ENCODE results near the gene ADGRA1.

Gene ADGRA1

DNA sequence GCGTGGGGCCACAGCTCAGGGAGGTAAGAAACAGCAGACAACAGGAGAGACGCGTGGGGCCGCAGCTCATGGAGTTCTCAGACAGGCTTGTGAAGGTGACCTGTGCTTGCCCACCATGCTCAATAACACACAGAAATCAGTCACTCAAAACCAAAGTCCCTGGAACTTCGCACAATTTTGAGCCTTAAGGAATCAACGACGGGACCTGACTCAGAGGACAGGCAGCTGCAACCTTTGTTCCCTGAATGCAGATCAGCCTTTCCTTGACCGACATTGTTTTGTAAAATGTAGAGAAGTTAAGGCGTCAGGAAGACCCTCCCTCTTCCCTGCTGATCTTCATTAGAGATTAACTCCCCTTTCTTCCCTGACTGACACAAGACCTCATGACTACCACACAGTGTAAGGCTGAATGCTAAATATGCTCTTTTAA, 63.8 kb downstream of the ADGRA1 start:
- Histone ChIP-seq H3K9me3 (no peaks in the 10 kb centered on the region), H3K36me3 (no peaks in the 10 kb centered on the region), H3K4me1 (no peaks in the 10 kb centered on the region), H3K27me3 (no peaks in the 10 kb centered on the region; the same call in 1 of the 2 replicates), H3K4me3 (ENCODE audit: low read depth, low read length) (no peak overlapping the region)
- no peak for DNase-seq
- TF ChIP-seq CTCF (IDR thresholded peaks at IDR 0.05; ENCODE audit: low read depth, low read length), result no peak

DNA sequence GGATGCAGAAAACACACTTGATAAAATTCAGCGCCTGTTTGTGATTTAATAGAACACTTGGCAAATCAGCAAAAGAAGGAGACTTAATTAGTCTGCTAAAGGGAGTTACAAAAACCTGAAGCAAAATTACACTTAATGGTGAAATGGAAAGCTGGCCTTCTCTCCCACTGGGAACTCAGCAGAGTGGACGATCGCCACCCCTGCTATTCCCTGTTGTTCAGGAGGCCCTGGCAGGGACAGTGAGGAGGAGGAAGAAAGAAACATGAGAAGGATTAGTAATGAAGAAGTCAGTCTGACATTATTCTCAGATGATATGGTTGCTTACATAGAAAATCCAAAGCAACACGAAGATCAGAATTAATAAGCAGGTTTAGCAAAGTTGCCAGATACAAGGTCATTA, 66.7 kb downstream of the ADGRA1 start:
- no peak for DNase-seq
- Histone ChIP-seq H3K36me3 (no peaks in the 10 kb centered on the region), H3K4me1 (no peaks in the 10 kb centered on the region), H3K9me3 (no peaks in the 10 kb centered on the region), H3K27me3 (peaks cover 1% of the 10 kb centered on the region; the same call in 1 of the 2 replicates), H3K4me3 (ENCODE audit: low read depth, low read length) (no peak overlapping the region)
- TF ChIP-seq CTCF (IDR thresholded peaks at IDR 0.05; ENCODE audit: low read depth, low read length), result no peak

GRCh38 chr10:133154996-133155778, 67.5 kb downstream of the ADGRA1 start:
- H3K36me3 ChIP-seq, result no peaks in the 10 kb centered on the region
- no peak overlapping the region for H3K4me3 ChIP-seq (ENCODE audit: low read depth, low read length)
- peaks cover 2% of the 10 kb centered on the region; the same call in 1 of the 2 replicates for H3K27me3 ChIP-seq
- H3K9me3 ChIP-seq, result no peaks in the 10 kb centered on the region
- no peak for DNase-seq
- no peaks in the 10 kb centered on the region for H3K4me1 ChIP-seq
- no peak for TF ChIP-seq CTCF (IDR thresholded peaks at IDR 0.05; ENCODE audit: low read depth, low read length)

GRCh38 chr10:133156674-133157579, 69.2 kb downstream of the ADGRA1 start:
- Histone ChIP-seq H3K4me3 (ENCODE audit: low read depth, low read length) (no peak overlapping the region), H3K36me3 (no peaks in the 10 kb centered on the region), H3K9me3 (no peaks in the 10 kb centered on the region), H3K27me3 (peaks cover 16% of the 10 kb centered on the region), H3K4me1 (no peaks in the 10 kb centered on the region)
- no peak for TF ChIP-seq CTCF (IDR thresholded peaks at IDR 0.05; ENCODE audit: low read depth, low read length)
- DNase-seq, result no peak

- no peaks in the 10 kb centered on the region for H3K36me3 ChIP-seq
- H3K4me1 ChIP-seq, result no peaks in the 10 kb centered on the region
- no peak overlapping the region for H3K4me3 ChIP-seq (ENCODE audit: low read depth, low read length)
- H3K27me3 ChIP-seq, result peaks cover 25% of the 10 kb centered on the region
- H3K9me3 ChIP-seq, result no peaks in the 10 kb centered on the region
- TF ChIP-seq CTCF (IDR thresholded peaks at IDR 0.05; ENCODE audit: low read depth, low read length), result no peak
- DNase-seq, result no peak
Measured at GRCh38 chr10:133157662-133158436, 70.1 kb downstream of the ADGRA1 start.

All from BE2C (cell line).